IPS-18c (cell line): ENCODE results near the gene MC4R.

ENCODE experiments used
- H3K4me3 ChIP-seq: 2 replicates; pipeline ENCODE4 v1.7.0; 2013; ENCODE audit warnings: low read depth, mild to moderate bottlenecking, low read length, moderate library complexity; ENCODE audit not compliant: insufficient read depth
- H3K9me3 ChIP-seq: one replicate; pipeline ENCODE4 v1.6.1; 2013; ENCODE audit warnings: mild to moderate bottlenecking, low read length, moderate library complexity; ENCODE audit not compliant: control insufficient read depth, insufficient read depth

Gene MC4R

GRCh38 chr18:60350150-60350549 lies 22.4 kb downstream of the MC4R start:
- no peak overlapping the region for H3K4me3 ChIP-seq
- H3K9me3 ChIP-seq = no peaks in the 10 kb centered on the region

GRCh38 chr18:60347526-60348045 lies 25.0 kb downstream of the MC4R start:
- Histone ChIP-seq H3K4me3 (no peak overlapping the region), H3K9me3 (no peaks in the 10 kb centered on the region)

- Histone ChIP-seq H3K9me3 (peaks cover 2% of the 10 kb centered on the region), H3K4me3 (no peak overlapping the region)
These were observed 33.6 kb downstream of the MC4R start for GRCh38 chr18:60339018-60339417.

GRCh38 chr18:60331890-60332289 lies 40.7 kb downstream of the MC4R start:
- Histone ChIP-seq H3K9me3 (no peaks in the 10 kb centered on the region), H3K4me3 (no peak overlapping the region)

GRCh38 chr18:60329131-60329530 lies 43.4 kb downstream of the MC4R start:
- H3K9me3 ChIP-seq = no peaks in the 10 kb centered on the region
- no peak overlapping the region for H3K4me3 ChIP-seq

- no peak overlapping the region for H3K4me3 ChIP-seq
These were observed 44.7 kb downstream of the MC4R start for GRCh38 chr18:60327880-60328279.

GRCh38 chr18:60322591-60322990 lies 50.0 kb downstream of the MC4R start:
- no peak overlapping the region for H3K4me3 ChIP-seq
- H3K9me3 ChIP-seq = no peaks in the 10 kb centered on the region

More at GRCh38 chr18:60327880-60328279, 44.7 kb downstream of the MC4R start:
- H3K9me3 ChIP-seq = no peaks in the 10 kb centered on the region
